K562 (cell line): ENCODE results near the gene TANC1. TPM values are rescaled to one million over a fixed set of nuclear protein-coding genes. Genes with fewer than 3 reads are reported as not detected.

Experiments used
- ATAC-seq: fragments of 200-7000 bp; cut with Tn5 transposase; 3 replicates; pipeline ENCODE4 v1.9.1; 2020; ENCODE audit warnings: moderate library complexity
- BruUV-seq: library from RNA; stranded (reverse); fragments of 400-500 nt; replicated peaks from 2 replicates; lab custom pipeline; 2021; lab: Mats Ljungman, UMichigan
- CTCF ChIA-PET: fragments of 300-600 bp; formaldehyde crosslinking; extraction: SDS; loops from one replicate; lab custom pipeline; 2021; ENCODE audit warnings: low intra/inter-chr PET ratio; lab: Yijun Ruan, JAX
- POLR2A ChIA-PET: fragments of 300-600, 350-650 bp; sonication (Branson Sonifier 250); formaldehyde crosslinking; extraction: SDS; loops from one replicate; lab custom pipeline; 2021; ENCODE audit warnings: antibody characterized with exemption, inconsistent platforms; lab: Yijun Ruan, JAX
- DNase-seq, 4 experiments: peaks; one replicate each; pipeline versions ENCODE4 v3.0.0 to v3.0.0-alpha.2; 2011 to 2018; ENCODE audit warnings: low spot score in 3 of 4, mixed read lengths in 3 of 4; ENCODE audit errors: extremely low read depth in 1 of 4
- FAIRE-seq: peaks from 2 replicates; lab custom pipeline; 2011; peaks lifted over from hg19 to GRCh38; lab: Jason Lieb, UNC
- H2AFZ ChIP-seq: 2 replicates; pipeline ENCODE4 v1.6.0; 2011; ENCODE audit warnings: low read depth, low read length, control low read depth, inconsistent platforms
- H3K27ac ChIP-seq: fragments of 200-600 bp; 3 replicates; pipeline ENCODE4 v1.8.0; 2011; ENCODE audit warnings: low read depth, mild to moderate bottlenecking, control low read depth, inconsistent platforms, low read length, moderate library complexity, mixed read lengths; ENCODE audit errors: extremely low read depth
- H3K27me3 ChIP-seq, 2 experiments: fragments of 300-600 bp in 1 of 2; 2 replicates in 1 of 2; 3 replicates in 1 of 2; pipeline versions ENCODE4 v1.6.0 to v1.8.0; 2011; ENCODE audit warnings: inconsistent platforms in 2 of 2, low read length in 2 of 2, mild to moderate bottlenecking in 1 of 2, mixed read lengths in 1 of 2, moderate library complexity in 1 of 2; ENCODE audit not compliant: control insufficient read depth in 2 of 2, insufficient read depth in 2 of 2
- H3K36me3 ChIP-seq: fragments of 300-600 bp; 3 replicates; pipeline ENCODE4 v1.8.0; 2011; ENCODE audit warnings: mild to moderate bottlenecking, low read length, inconsistent platforms; ENCODE audit not compliant: control insufficient read depth, insufficient read depth
- H3K4me1 ChIP-seq, 2 experiments: fragments of 200-600 bp in 1 of 2; replicated peaks in 1 of 2; 2 replicates in 1 of 2; 3 replicates in 1 of 2; pipeline versions ENCODE4 v1.5.1 to v1.8.0; 2011; ENCODE audit warnings: inconsistent platforms in 2 of 2, low read length in 2 of 2, mild to moderate bottlenecking in 1 of 2, mixed read lengths in 1 of 2, moderate library complexity in 1 of 2; ENCODE audit not compliant: control insufficient read depth in 2 of 2, insufficient read depth in 2 of 2
- H3K4me2 ChIP-seq: 2 replicates; pipeline ENCODE4 v1.6.1; 2011; ENCODE audit warnings: low read length, control low read depth, inconsistent platforms, mixed read lengths; ENCODE audit not compliant: insufficient read depth
- H3K4me3 ChIP-seq: fragments of 200-600 bp; sonication (generic), shearing (Covaris generic); 2 replicates; pipeline ENCODE4 v1.5.1; 2016; ENCODE audit warnings: control low read depth, inconsistent platforms
- H3K79me2 ChIP-seq: fragments of 200-600 bp; 3 replicates; pipeline ENCODE4 v1.8.0; 2011; ENCODE audit warnings: low read length, inconsistent platforms; ENCODE audit not compliant: control insufficient read depth, insufficient read depth
- H3K9ac ChIP-seq, 2 experiments: 2 replicates each; pipeline versions ENCODE4 v1.6.0 to v1.6.1; 2011; ENCODE audit warnings: low read depth in 2 of 2, low read length in 2 of 2, control low read depth in 1 of 2, inconsistent platforms in 1 of 2, mild to moderate bottlenecking in 1 of 2, mixed read lengths in 1 of 2; ENCODE audit not compliant: insufficient read depth in 1 of 2
- H3K9me1 ChIP-seq: one replicate; pipeline ENCODE4 v1.6.0; 2011; ENCODE audit warnings: inconsistent platforms, mild to moderate bottlenecking, low read length, moderate library complexity; ENCODE audit not compliant: control insufficient read depth, insufficient read depth
- H3K9me3 ChIP-seq: replicated peaks from 2 replicates; pipeline ENCODE4 v1.5.1; 2011; ENCODE audit warnings: low read depth, low read length, inconsistent platforms; ENCODE audit not compliant: control insufficient read depth, insufficient read depth
- H4K20me1 ChIP-seq: replicated peaks from 2 replicates; pipeline ENCODE4 v1.6.1; 2011; ENCODE audit warnings: low read length, inconsistent platforms, mixed read lengths; ENCODE audit not compliant: control insufficient read depth, insufficient read depth
- C11orf30 ChIP-seq: fragments of 450-650 bp; IDR thresholded peaks from 2 replicates; pipeline ENCODE4 v1.6.1; 2016; ENCODE audit warnings: low read depth, mild to moderate bottlenecking
- FOS ChIP-seq: IDR thresholded peaks from 3 replicates; pipeline ENCODE4 v1.6.1; 2011; ENCODE audit not compliant: insufficient read length; ENCODE audit errors: extremely low read depth
- GTF2B ChIP-seq: IDR thresholded peaks from 2 replicates; pipeline ENCODE4 v1.6.1; 2011; ENCODE audit not compliant: insufficient read length; ENCODE audit errors: extremely low read depth
- HDGF ChIP-seq: fragments of 450-650 bp; IDR thresholded peaks from 2 replicates; pipeline ENCODE4 v1.6.1; 2016
- HNRNPH1 ChIP-seq: fragments of 200-400 bp; formaldehyde crosslinking; optimal IDR thresholded peaks from 2 replicates; pipeline ENCODE3; 2017; ENCODE audit warnings: low read depth, mild to moderate bottlenecking, low read length, moderate library complexity
- HNRNPK ChIP-seq: fragments of 200-400 bp; formaldehyde crosslinking; IDR thresholded peaks from one replicate; pipeline ENCODE4 v1.6.1; 2018; ENCODE audit warnings: mild to moderate bottlenecking, low read depth, low read length; ENCODE audit not compliant: poor library complexity, severe bottlenecking
- ILK ChIP-seq: fragments of 450-650 bp; IDR thresholded peaks from 2 replicates; pipeline ENCODE4 v1.6.1; 2016; ENCODE audit warnings: missing genetic modification characterization, low read depth, mild to moderate bottlenecking, missing compliant biosample characterization, moderate library complexity, borderline replicate concordance
- IRF1 ChIP-seq: sonication (generic); formaldehyde crosslinking; IDR thresholded peaks from 2 replicates; pipeline ENCODE4 v1.8.0; 2022; ENCODE audit warnings: missing genetic modification reagents, mild to moderate bottlenecking, borderline replicate concordance
- KDM2B ChIP-seq: fragments of 250-450 bp; sonication (Bioruptor Pico); IDR thresholded peaks from 2 replicates; pipeline ENCODE4 v1.8.0; 2021; ENCODE audit warnings: mild to moderate bottlenecking, moderate library complexity
- NCOA1 ChIP-seq: fragments of 450-650 bp; IDR thresholded peaks from 2 replicates; pipeline ENCODE4 v1.6.1; 2016; ENCODE audit warnings: low read depth
- NFYB ChIP-seq: IDR thresholded peaks from 2 replicates; pipeline ENCODE4 v1.6.1; 2011; ENCODE audit warnings: mild to moderate bottlenecking, moderate library complexity; ENCODE audit not compliant: insufficient read length; ENCODE audit errors: extremely low read depth
- NUFIP1 ChIP-seq: fragments of 450-650 bp; IDR thresholded peaks from 2 replicates; pipeline ENCODE4 v1.6.1; 2018; ENCODE audit not compliant: partially characterized antibody
- PHB ChIP-seq: fragments of 250-450 bp; sonication (Bioruptor Pico); IDR thresholded peaks from 2 replicates; pipeline ENCODE4 v1.5.0; 2021
- SMARCC2 ChIP-seq: fragments of 450-650 bp; IDR thresholded peaks from 2 replicates; pipeline ENCODE4 v1.6.1; 2017; ENCODE audit warnings: antibody characterized with exemption, moderate library complexity, mild to moderate bottlenecking, low read depth
- SRSF1 ChIP-seq: fragments of 200-400 bp; formaldehyde crosslinking; IDR thresholded peaks from 2 replicates; pipeline ENCODE4 v1.6.1; 2017; ENCODE audit warnings: mild to moderate bottlenecking, low read depth, low read length, moderate library complexity
- TCF7 ChIP-seq: sonication (generic); IDR thresholded peaks from 2 replicates; pipeline ENCODE4 v1.6.1; 2016; ENCODE audit warnings: antibody characterized with exemption, borderline replicate concordance
- ZBTB11 ChIP-seq, 3 experiments: fragments of 200-800 bp in 1 of 3; fragments of 250-450 bp in 1 of 3; fragments of 450-650 bp in 1 of 3; sonication (Bioruptor Pico) in 1 of 3; sonication (Bioruptor generic) in 1 of 3; formaldehyde crosslinking in 1 of 3; IDR thresholded peaks; 2 replicates each; pipeline versions ENCODE4 v1.6.1 to v1.8.0; 2016 to 2022; ENCODE audit warnings: mild to moderate bottlenecking in 2 of 3, missing genetic modification characterization in 2 of 3, missing compliant biosample characterization in 1 of 3, moderate library complexity in 1 of 3
- ZNF140 ChIP-seq: fragments of 250-450 bp; sonication (Bioruptor Pico); IDR thresholded peaks from 2 replicates; pipeline ENCODE4 v1.8.0; 2021; ENCODE audit warnings: moderate library complexity, mild to moderate bottlenecking, inconsistent platforms
- whole genome bisulfite sequencing: fragments of 100-300 bp; shearing (Covaris generic); methylation state at CpG from one replicate; pipeline ENCODE4 v1.1.6; 2016; ENCODE audit warnings: low coverage, mixed read lengths; ENCODE audit not compliant: insufficient coverage; ENCODE audit errors: missing lambda C conversion rate; 5-methylcytosine and 5-hydroxymethylcytosine counted together
- in situ Hi-C: fragments of 300-500 bp; cut with MboI; formaldehyde crosslinking; loops from 4 replicates; pipeline ENCODE4 v1.15.0; 2018; ENCODE audit warnings: inconsistent platforms, mixed read lengths
- intact Hi-C: fragments of 100-400 bp; cut with micrococcal nuclease; formaldehyde crosslinking; loops from 2 replicates; pipeline ENCODE4 v1.14.2; 2022
- polyA plus RNA-seq, 8 experiments: library from polyadenylated mRNA; depleted of rRNA in 4 of 8; stranded (reverse) in 5 of 8; unstranded in 3 of 8; fragments of >200 nt; fragmentation: Nextera tagmentation in 2 of 8; fragmentation: Illumina TruSeq in 1 of 8; extraction: Ambion mirVana in 2 of 8; extraction: Trizol in 1 of 8; gene quantifications; 2 replicates each; pipeline versions ENCODE4 v1.2.1 to v1.2.3, GENCODE V29; 2011 to 2014; ENCODE audit warnings: inconsistent platforms in 1 of 8, missing spikeins in 1 of 8
- total RNA-seq, 7 experiments: library from RNA; depleted of rRNA in 6 of 7; stranded (reverse); fragments of >200 nt in 6 of 7; fragmentation: Illumina TruSeq in 2 of 7; extraction: Trizol in 2 of 7; gene quantifications; 2 replicates each; pipeline versions ENCODE4 v1.2.1 to v1.2.3, GENCODE V29; 2011 to 2021; ENCODE audit warnings: low replicate concordance in 1 of 7

The TANC1 gene
- total and polyA plus RNA-seq, 9 of the 15 experiments (the other 6 are each of a cell fraction or from before 2014, with no cell fraction given) = under 0.01 to 0.20 (median 0.07) TPM; not detected in 1

GRCh38 chr2:159029936-159030335 lies 61.5 kb downstream of the TANC1 start:
- Histone ChIP-seq H3K9me3 (no peaks in the 10 kb centered on the region), H3K9me1 (peaks cover 2% of the 10 kb centered on the region), H3K4me1 (peaks cover 7 to 13% of the 10 kb centered on the region in 2 experiments; a peak in 4 of 5 replicates), H3K27ac (no peak overlapping the region), H3K27me3 (peaks cover 10 to 29% of the 10 kb centered on the region in 2 experiments), H4K20me1 (no peaks in the 10 kb centered on the region), H2AFZ (no peak overlapping the region), H3K79me2 (no peaks in the 10 kb centered on the region), H3K4me2 (no peak overlapping the region), H3K36me3 (no peaks in the 10 kb centered on the region), H3K9ac (no peak overlapping the region), H3K4me3 (no peak overlapping the region)
- ChIA-PET POLR2A (interaction anchor here (0.9 to 1.4 kb wide), 2 partner anchors 65 to 89 kb away, joined by 3 read pairs; no protein-coding TSS in a partner anchor), CTCF (no interaction called here)
- intact Hi-C loops = loop anchor here (10.0 kb wide), 1 partner anchor 125 kb away; no protein-coding TSS in a partner anchor
- in situ Hi-C loops = no loop called here
- BruUV-seq = no TSS peak
- 23% methylated on average over 2 of the region's 2 CpGs for WGBS
- ATAC-seq = no peak
- DNase-seq = no peak
- no peak for FAIRE-seq
- TF ChIP-seq ZNF140 (CRISPR knock-in tag) = no peak
- TF ChIP-seq FOS = no peak
- no peak for TF ChIP-seq HNRNPH1
- TF ChIP-seq KDM2B (CRISPR knock-in tag) = no peak
- no peak for TF ChIP-seq SMARCC2
- no peak for TF ChIP-seq NFYB
- no peak for TF ChIP-seq SRSF1
- TF ChIP-seq PHB = no peak
- no peak for TF ChIP-seq TCF7
- no peak for TF ChIP-seq NUFIP1
- TF ChIP-seq ZBTB11 (CRISPR knock-in tag; IDR thresholded peaks at IDR 0.05) = no peak
- TF ChIP-seq IRF1 (CRISPR knock-in tag) = no peak
- no peak for TF ChIP-seq NCOA1
- no peak for TF ChIP-seq GTF2B
- no peak for TF ChIP-seq HDGF
- no peak for TF ChIP-seq HNRNPK
- TF ChIP-seq ILK = no peak
- no peak for TF ChIP-seq C11orf30
